Measurements from ENCODE around the gene WDFY3.

- TF ChIP-seq CTCF (IDR thresholded peaks at IDR 0.05 in 8 of 11, conservative IDR thresholded peaks at IDR 0.05 in 3 of 11) (no peak), POLR2A (IDR thresholded peaks at IDR 0.05) (no peak), POLR2AphosphoS5 (IDR thresholded peaks at IDR 0.05) (no peak)
Measured at GRCh38 chr4:84666439-84666838, 300.1 kb downstream of the WDFY3 start.

Measured in spleen (tissue), 7 donors.